ENCODE data around the gene KCNMA1.

DNA sequence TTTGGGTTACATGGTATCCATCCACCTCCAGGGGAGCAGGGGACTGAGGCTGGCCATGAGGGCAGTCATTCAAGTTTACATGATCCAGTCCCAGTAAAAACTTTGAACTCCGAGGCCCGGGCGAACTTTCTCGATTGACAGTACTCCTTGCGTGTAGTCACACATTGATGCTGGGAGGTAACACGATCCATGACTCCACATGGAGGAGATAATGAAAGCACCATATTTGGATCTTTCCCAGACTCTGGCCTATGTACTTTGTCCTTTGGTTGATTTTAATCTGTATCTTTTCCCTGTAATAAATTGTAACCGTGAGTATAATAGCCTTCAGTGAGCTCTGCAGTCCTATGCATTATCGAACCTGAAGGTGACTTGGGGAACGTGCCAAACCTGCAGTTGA lies 401.6 kb downstream of the KCNMA1 start:
- TF ChIP-seq, protein P1, sequence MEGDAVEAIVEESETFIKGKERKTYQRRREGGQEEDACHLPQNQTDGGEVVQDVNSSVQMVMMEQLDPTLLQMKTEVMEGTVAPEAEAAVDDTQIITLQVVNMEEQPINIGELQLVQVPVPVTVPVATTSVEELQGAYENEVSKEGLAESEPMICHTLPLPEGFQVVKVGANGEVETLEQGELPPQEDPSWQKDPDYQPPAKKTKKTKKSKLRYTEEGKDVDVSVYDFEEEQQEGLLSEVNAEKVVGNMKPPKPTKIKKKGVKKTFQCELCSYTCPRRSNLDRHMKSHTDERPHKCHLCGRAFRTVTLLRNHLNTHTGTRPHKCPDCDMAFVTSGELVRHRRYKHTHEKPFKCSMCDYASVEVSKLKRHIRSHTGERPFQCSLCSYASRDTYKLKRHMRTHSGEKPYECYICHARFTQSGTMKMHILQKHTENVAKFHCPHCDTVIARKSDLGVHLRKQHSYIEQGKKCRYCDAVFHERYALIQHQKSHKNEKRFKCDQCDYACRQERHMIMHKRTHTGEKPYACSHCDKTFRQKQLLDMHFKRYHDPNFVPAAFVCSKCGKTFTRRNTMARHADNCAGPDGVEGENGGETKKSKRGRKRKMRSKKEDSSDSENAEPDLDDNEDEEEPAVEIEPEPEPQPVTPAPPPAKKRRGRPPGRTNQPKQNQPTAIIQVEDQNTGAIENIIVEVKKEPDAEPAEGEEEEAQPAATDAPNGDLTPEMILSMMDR (IDR thresholded peaks at IDR 0.05 in 4 of 5, conservative IDR thresholded peaks at IDR 0.05 in 1 of 5) = no peak
- no peak for TF ChIP-seq POLR2A (IDR thresholded peaks at IDR 0.05)
